ENCODE measurements around the gene CCDC102A.

DNA sequence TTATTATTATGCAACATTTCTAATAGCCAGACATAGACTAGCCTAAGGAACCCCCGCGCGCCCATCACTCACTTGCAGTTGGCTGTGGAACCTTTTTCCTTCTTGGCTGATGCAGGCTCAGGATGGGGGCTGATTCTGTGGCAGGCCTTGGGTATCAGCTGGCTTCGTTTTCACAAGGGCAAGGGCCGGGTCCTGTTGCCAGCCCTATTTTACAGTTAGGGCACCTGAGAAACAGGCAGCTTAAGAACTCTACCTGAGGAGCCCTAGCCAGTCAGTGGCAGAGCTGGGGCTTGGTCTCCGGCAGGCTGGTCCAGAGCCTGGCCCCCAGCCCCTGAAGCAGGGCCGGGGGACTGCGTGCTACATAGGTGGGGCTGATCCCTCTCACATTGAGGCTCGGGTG, 34.7 kb upstream of the CCDC102A start:
- TF ChIP-seq POLR2AphosphoS5 (IDR thresholded peaks at IDR 0.05; ENCODE audit: low read length) (no peak), CTCF (IDR thresholded peaks at IDR 0.05 in 2 of 3, conservative IDR thresholded peaks at IDR 0.05 in 1 of 3; ENCODE audit: control insufficient read depth in 2 of 3, extremely low read depth in 1 of 3, insufficient read depth in 1 of 3, low read depth in 3 of 3, low read length in 3 of 3) (no peak), USF2 (IDR thresholded peaks at IDR 0.05; ENCODE audit: borderline replicate concordance, low read depth, low read length) (no peak), WRNIP1 (IDR thresholded peaks at IDR 0.05; ENCODE audit: borderline replicate concordance, low read depth, low read length) (no peak), EZH2 (IDR thresholded peaks at IDR 0.05; ENCODE audit: borderline replicate concordance, control insufficient read depth, low read depth, low read length) (no peak), POLR2A (IDR thresholded peaks at IDR 0.05; ENCODE audit: low read depth, low read length) (no peak; the same call in 1 of the 2 replicates)
- TF ChIP-seq, protein P1, sequence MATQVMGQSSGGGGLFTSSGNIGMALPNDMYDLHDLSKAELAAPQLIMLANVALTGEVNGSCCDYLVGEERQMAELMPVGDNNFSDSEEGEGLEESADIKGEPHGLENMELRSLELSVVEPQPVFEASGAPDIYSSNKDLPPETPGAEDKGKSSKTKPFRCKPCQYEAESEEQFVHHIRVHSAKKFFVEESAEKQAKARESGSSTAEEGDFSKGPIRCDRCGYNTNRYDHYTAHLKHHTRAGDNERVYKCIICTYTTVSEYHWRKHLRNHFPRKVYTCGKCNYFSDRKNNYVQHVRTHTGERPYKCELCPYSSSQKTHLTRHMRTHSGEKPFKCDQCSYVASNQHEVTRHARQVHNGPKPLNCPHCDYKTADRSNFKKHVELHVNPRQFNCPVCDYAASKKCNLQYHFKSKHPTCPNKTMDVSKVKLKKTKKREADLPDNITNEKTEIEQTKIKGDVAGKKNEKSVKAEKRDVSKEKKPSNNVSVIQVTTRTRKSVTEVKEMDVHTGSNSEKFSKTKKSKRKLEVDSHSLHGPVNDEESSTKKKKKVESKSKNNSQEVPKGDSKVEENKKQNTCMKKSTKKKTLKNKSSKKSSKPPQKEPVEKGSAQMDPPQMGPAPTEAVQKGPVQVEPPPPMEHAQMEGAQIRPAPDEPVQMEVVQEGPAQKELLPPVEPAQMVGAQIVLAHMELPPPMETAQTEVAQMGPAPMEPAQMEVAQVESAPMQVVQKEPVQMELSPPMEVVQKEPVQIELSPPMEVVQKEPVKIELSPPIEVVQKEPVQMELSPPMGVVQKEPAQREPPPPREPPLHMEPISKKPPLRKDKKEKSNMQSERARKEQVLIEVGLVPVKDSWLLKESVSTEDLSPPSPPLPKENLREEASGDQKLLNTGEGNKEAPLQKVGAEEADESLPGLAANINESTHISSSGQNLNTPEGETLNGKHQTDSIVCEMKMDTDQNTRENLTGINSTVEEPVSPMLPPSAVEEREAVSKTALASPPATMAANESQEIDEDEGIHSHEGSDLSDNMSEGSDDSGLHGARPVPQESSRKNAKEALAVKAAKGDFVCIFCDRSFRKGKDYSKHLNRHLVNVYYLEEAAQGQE (IDR thresholded peaks at IDR 0.05; ENCODE audit: low read depth, low read length), result no peak
- TF ChIP-seq, protein P2, sequence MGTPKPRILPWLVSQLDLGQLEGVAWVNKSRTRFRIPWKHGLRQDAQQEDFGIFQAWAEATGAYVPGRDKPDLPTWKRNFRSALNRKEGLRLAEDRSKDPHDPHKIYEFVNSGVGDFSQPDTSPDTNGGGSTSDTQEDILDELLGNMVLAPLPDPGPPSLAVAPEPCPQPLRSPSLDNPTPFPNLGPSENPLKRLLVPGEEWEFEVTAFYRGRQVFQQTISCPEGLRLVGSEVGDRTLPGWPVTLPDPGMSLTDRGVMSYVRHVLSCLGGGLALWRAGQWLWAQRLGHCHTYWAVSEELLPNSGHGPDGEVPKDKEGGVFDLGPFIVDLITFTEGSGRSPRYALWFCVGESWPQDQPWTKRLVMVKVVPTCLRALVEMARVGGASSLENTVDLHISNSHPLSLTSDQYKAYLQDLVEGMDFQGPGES (IDR thresholded peaks at IDR 0.05), result no peak

Measured in GM12878 (cell line).